SK-N-SH treated with all-trans-retinoic acid at 6 μM for 48 hours (cell line): ENCODE data around the gene CES3.

ENCODE experiments used
- ATAC-seq: fragments of 200-7000 bp; cut with Tn5 transposase; 3 replicates; pipeline ENCODE4 v1.9.1; 2020; ENCODE audit warnings: mild to moderate bottlenecking, moderate library complexity
- ARNTL ChIP-seq: fragments of 450-650 bp; formaldehyde crosslinking; IDR thresholded peaks from 2 replicates; pipeline ENCODE4 v1.5.0; 2020; ENCODE audit warnings: low read depth, mild to moderate bottlenecking, moderate library complexity, borderline replicate concordance
- BACH2 ChIP-seq: fragments of 250-450 bp; sonication (Bioruptor Pico); IDR thresholded peaks from 2 replicates; pipeline ENCODE4 v1.9.0; 2021; ENCODE audit warnings: mild to moderate bottlenecking, borderline replicate concordance
- CSDC2 ChIP-seq: fragments of 250-450 bp; sonication (Bioruptor Pico); IDR thresholded peaks from 2 replicates; pipeline ENCODE4 v1.5.0; 2020; ENCODE audit warnings: mild to moderate bottlenecking, moderate library complexity
- ESRRG ChIP-seq: fragments of 250-450 bp; sonication (Bioruptor Pico); IDR thresholded peaks from 2 replicates; pipeline ENCODE4 v1.6.1; 2021; ENCODE audit warnings: mild to moderate bottlenecking
- ISL1 ChIP-seq: fragments of 250-450 bp; sonication (Bioruptor Pico); IDR thresholded peaks from 2 replicates; pipeline ENCODE4 v2.1.2; 2022; ENCODE audit warnings: mild to moderate bottlenecking, moderate library complexity
- OSR1 ChIP-seq: fragments of 250-450 bp; sonication (Bioruptor Pico); IDR thresholded peaks from 2 replicates; pipeline ENCODE4 v1.8.0; 2022; ENCODE audit warnings: moderate library complexity, mild to moderate bottlenecking, inconsistent platforms
- PPARA ChIP-seq: fragments of 250-450 bp; sonication (Bioruptor Pico); IDR thresholded peaks from 2 replicates; pipeline ENCODE4 v1.5.0; 2020; ENCODE audit warnings: mild to moderate bottlenecking, borderline replicate concordance
- SNAI2 ChIP-seq: fragments of 250-450 bp; sonication (Bioruptor Pico); IDR thresholded peaks from 2 replicates; pipeline ENCODE4 v1.5.0; 2020; ENCODE audit warnings: mild to moderate bottlenecking, moderate library complexity
- TCF4 ChIP-seq: fragments of 250-450 bp; sonication (Bioruptor Pico); IDR thresholded peaks from 2 replicates; pipeline ENCODE4 v1.8.0; 2021; ENCODE audit warnings: mild to moderate bottlenecking, moderate library complexity, borderline replicate concordance
- TOX ChIP-seq: fragments of 250-450 bp; sonication (Bioruptor Pico); IDR thresholded peaks from 2 replicates; pipeline ENCODE4 v1.8.0; 2021; ENCODE audit warnings: mild to moderate bottlenecking, moderate library complexity, borderline replicate concordance
- ZC3H10 ChIP-seq: fragments of 250-450 bp; sonication (Bioruptor Pico); IDR thresholded peaks from 2 replicates; pipeline ENCODE4 v1.5.1; 2021; ENCODE audit warnings: mild to moderate bottlenecking, moderate library complexity
- ZFP3 ChIP-seq: fragments of 250-450 bp; sonication (Bioruptor Pico); IDR thresholded peaks from 2 replicates; pipeline ENCODE4 v1.5.0; 2020; ENCODE audit warnings: mild to moderate bottlenecking, moderate library complexity
- ZNF565 ChIP-seq: fragments of 450-650 bp; formaldehyde crosslinking; conservative IDR thresholded peaks from 2 replicates; pipeline ENCODE4 v1.5.0; 2020; ENCODE audit warnings: low read depth, mild to moderate bottlenecking, moderate library complexity
- ZNF70 ChIP-seq: fragments of 450-650 bp; formaldehyde crosslinking; IDR thresholded peaks from 2 replicates; pipeline ENCODE4 v1.5.0; 2020; ENCODE audit warnings: mild to moderate bottlenecking, moderate library complexity
- ZNF8 ChIP-seq: fragments of 450-650 bp; formaldehyde crosslinking; IDR thresholded peaks from 2 replicates; pipeline ENCODE4 v1.5.0; 2020; ENCODE audit warnings: mild to moderate bottlenecking, moderate library complexity
- TF ChIP-seq, protein P1 (sequence below): fragments of 250-450 bp; sonication (Bioruptor Pico); IDR thresholded peaks from 2 replicates; pipeline ENCODE4 v1.5.1; 2020; ENCODE audit warnings: low read depth, mild to moderate bottlenecking, moderate library complexity
- TF ChIP-seq, protein P2 (sequence below): fragments of 250-450 bp; sonication (Bioruptor Pico); IDR thresholded peaks from 2 replicates; pipeline ENCODE4 v1.5.1; 2021; ENCODE audit warnings: mild to moderate bottlenecking, moderate library complexity
- TF ChIP-seq, protein P3 (sequence below): fragments of 250-450 bp; sonication (Bioruptor Pico); IDR thresholded peaks from 2 replicates; pipeline ENCODE4 v1.5.0; 2020; ENCODE audit warnings: mild to moderate bottlenecking, moderate library complexity
- TF ChIP-seq, protein P4 (sequence below): fragments of 250-450 bp; sonication (Bioruptor Pico); IDR thresholded peaks from 2 replicates; pipeline ENCODE4 v1.8.0; 2020; ENCODE audit warnings: mild to moderate bottlenecking, moderate library complexity, borderline replicate concordance

The CES3 gene

DNA sequence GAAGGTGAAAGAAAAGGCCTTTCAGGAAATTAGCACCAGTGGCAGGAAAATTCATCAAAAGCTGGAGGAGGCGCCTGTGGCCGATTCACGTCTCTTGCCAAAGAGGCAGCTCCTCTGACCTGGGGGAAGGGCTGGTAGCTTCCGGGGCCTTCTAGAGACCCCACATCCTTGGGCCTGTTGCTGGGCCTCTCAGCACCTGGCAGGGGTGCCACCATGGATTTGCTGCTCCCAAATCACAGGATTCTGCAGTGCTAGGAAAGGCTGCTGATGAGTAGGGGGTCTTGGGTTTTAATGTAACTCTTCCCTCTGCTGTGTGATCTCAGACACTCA lies 56.3 kb downstream of the CES3 start:
- TF ChIP-seq, protein P1, sequence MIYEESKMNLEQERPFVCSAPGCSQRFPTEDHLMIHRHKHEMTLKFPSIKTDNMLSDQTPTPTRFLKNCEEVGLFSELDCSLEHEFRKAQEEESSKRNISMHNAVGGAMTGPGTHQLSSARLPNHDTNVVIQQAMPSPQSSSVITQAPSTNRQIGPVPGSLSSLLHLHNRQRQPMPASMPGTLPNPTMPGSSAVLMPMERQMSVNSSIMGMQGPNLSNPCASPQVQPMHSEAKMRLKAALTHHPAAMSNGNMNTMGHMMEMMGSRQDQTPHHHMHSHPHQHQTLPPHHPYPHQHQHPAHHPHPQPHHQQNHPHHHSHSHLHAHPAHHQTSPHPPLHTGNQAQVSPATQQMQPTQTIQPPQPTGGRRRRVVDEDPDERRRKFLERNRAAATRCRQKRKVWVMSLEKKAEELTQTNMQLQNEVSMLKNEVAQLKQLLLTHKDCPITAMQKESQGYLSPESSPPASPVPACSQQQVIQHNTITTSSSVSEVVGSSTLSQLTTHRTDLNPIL (CRISPR knock-in tag) = no peak
- no peak for TF ChIP-seq ESRRG
- no peak for TF ChIP-seq PPARA
- no peak for TF ChIP-seq ZNF565 (CRISPR knock-in tag)
- TF ChIP-seq, protein P2, sequence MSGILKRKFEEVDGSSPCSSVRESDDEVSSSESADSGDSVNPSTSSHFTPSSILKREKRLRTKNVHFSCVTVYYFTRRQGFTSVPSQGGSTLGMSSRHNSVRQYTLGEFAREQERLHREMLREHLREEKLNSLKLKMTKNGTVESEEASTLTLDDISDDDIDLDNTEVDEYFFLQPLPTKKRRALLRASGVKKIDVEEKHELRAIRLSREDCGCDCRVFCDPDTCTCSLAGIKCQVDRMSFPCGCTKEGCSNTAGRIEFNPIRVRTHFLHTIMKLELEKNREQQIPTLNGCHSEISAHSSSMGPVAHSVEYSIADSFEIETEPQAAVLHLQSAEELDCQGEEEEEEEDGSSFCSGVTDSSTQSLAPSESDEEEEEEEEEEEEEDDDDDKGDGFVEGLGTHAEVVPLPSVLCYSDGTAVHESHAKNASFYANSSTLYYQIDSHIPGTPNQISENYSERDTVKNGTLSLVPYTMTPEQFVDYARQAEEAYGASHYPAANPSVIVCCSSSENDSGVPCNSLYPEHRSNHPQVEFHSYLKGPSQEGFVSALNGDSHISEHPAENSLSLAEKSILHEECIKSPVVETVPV (CRISPR knock-in tag) = no peak
- TF ChIP-seq BACH2 (CRISPR knock-in tag) = no peak
- no peak for TF ChIP-seq CSDC2 (CRISPR knock-in tag)
- TF ChIP-seq ARNTL (CRISPR knock-in tag) = no peak
- no peak for TF ChIP-seq ZNF70 (CRISPR knock-in tag)
- no peak for TF ChIP-seq ISL1 (CRISPR knock-in tag)
- TF ChIP-seq, protein P3, sequence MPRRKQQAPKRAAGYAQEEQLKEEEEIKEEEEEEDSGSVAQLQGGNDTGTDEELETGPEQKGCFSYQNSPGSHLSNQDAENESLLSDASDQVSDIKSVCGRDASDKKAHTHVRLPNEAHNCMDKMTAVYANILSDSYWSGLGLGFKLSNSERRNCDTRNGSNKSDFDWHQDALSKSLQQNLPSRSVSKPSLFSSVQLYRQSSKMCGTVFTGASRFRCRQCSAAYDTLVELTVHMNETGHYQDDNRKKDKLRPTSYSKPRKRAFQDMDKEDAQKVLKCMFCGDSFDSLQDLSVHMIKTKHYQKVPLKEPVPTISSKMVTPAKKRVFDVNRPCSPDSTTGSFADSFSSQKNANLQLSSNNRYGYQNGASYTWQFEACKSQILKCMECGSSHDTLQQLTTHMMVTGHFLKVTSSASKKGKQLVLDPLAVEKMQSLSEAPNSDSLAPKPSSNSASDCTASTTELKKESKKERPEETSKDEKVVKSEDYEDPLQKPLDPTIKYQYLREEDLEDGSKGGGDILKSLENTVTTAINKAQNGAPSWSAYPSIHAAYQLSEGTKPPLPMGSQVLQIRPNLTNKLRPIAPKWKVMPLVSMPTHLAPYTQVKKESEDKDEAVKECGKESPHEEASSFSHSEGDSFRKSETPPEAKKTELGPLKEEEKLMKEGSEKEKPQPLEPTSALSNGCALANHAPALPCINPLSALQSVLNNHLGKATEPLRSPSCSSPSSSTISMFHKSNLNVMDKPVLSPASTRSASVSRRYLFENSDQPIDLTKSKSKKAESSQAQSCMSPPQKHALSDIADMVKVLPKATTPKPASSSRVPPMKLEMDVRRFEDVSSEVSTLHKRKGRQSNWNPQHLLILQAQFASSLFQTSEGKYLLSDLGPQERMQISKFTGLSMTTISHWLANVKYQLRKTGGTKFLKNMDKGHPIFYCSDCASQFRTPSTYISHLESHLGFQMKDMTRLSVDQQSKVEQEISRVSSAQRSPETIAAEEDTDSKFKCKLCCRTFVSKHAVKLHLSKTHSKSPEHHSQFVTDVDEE = no peak
- no peak for TF ChIP-seq ZC3H10 (CRISPR knock-in tag)
- TF ChIP-seq, protein P4, sequence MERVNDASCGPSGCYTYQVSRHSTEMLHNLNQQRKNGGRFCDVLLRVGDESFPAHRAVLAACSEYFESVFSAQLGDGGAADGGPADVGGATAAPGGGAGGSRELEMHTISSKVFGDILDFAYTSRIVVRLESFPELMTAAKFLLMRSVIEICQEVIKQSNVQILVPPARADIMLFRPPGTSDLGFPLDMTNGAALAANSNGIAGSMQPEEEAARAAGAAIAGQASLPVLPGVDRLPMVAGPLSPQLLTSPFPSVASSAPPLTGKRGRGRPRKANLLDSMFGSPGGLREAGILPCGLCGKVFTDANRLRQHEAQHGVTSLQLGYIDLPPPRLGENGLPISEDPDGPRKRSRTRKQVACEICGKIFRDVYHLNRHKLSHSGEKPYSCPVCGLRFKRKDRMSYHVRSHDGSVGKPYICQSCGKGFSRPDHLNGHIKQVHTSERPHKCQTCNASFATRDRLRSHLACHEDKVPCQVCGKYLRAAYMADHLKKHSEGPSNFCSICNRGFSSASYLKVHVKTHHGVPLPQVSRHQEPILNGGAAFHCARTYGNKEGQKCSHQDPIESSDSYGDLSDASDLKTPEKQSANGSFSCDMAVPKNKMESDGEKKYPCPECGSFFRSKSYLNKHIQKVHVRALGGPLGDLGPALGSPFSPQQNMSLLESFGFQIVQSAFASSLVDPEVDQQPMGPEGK (CRISPR knock-in tag) = no peak
- no peak for TF ChIP-seq ZNF8 (CRISPR knock-in tag)
- no peak for TF ChIP-seq ZFP3 (CRISPR knock-in tag)
- ATAC-seq = no peak

DNA sequence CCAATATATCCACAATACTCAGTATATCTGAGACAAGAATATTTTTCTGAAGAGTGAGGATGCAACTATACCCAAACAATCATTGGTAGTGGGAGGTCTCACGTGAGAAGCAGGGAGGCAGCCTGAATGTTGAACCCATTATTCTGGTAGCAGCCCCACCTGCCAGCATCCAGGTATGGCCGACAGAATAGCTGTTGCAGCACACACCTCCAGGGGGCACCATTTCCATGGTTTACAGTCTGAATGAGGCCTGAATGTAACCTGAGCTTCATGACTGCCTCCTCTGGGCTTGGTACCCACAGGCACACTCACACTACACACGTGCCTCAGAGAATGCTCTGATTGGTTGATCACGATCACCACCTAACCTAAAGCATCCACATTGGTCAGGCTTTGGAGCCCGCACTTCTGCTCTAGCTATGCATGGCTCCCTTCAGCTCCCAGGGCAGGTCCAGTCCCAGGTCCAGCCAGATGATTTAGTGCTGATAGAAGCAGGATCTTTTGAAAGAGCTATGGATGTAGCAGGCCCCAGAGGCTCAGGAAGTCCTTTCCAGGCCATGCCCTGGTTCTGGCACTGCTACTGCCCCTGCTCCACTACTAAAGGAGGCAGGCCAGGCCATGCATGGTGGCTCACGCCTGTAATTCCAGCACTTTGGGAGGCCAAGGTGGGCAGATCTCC lies 56.9 kb downstream of the CES3 start:
- peak; percentile 98 for ATAC-seq
- no peak for TF ChIP-seq ZC3H10 (CRISPR knock-in tag)
- TF ChIP-seq, protein P2 (CRISPR knock-in tag) = no peak

DNA sequence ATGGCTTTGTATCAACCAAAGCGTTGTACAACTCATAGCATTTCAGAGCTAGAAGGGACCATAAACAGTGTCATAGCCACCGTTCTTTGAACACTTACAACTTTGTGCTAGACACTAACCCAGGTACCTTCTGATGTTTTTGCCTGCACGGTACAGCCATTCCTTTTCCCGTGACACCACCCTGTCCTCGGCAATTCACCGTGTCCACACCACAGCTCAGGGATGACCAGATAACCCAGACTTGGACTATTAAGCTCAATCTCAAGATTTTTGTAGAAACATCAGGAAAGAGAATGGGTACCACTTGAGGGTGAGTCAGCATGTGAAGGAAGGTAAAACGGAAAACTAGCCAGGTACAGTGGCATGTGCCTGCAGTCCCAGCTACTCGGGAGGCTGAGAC lies 58.1 kb downstream of the CES3 start:
- TF ChIP-seq, protein P2 (CRISPR knock-in tag) = no peak
- TF ChIP-seq BACH2 (CRISPR knock-in tag) (no peak), SNAI2 (CRISPR knock-in tag) (no peak), ESRRG (no peak), ARNTL (CRISPR knock-in tag) (no peak), OSR1 (CRISPR knock-in tag) (no peak), ZNF8 (CRISPR knock-in tag) (no peak), ZFP3 (CRISPR knock-in tag) (no peak), ZNF70 (CRISPR knock-in tag) (no peak), ZNF565 (CRISPR knock-in tag) (no peak), TCF4 (no peak), ISL1 (CRISPR knock-in tag) (no peak), TOX (CRISPR knock-in tag) (no peak)
- TF ChIP-seq, protein P1 (CRISPR knock-in tag) = no peak
- no peak for ATAC-seq
